Liver (tissue), 9 donors: ENCODE results near the gene P2RY8. TPM values are rescaled to one million over a fixed set of nuclear protein-coding genes. Genes with fewer than 3 reads are reported as not detected.

Source experiments
- DNase-seq: peaks from one replicate; pipeline ENCODE4 v3.0.0-alpha.2; 2017; ENCODE audit warnings: low spot score
- H3K27ac ChIP-seq, 2 donors: one replicate each; pipeline ENCODE4 v1.7.0; 2013; ENCODE audit warnings: inconsistent platforms in 2 of 2, low read length in 2 of 2, control low read depth in 1 of 2, low read depth in 1 of 2, mild to moderate bottlenecking in 1 of 2
- H3K27me3 ChIP-seq, 4 donors: one replicate each; pipeline versions ENCODE4 v1.6.1 to v1.7.0; 2013; ENCODE audit warnings: low read length in 3 of 4, inconsistent platforms in 1 of 4, mild to moderate bottlenecking in 1 of 4, moderate library complexity in 1 of 4; ENCODE audit not compliant: control insufficient read depth in 4 of 4, insufficient read depth in 4 of 4
- H3K36me3 ChIP-seq, 4 donors: one replicate each; pipeline versions ENCODE4 v1.6.1 to v1.7.0; 2013; ENCODE audit warnings: low read length in 3 of 4, mild to moderate bottlenecking in 3 of 4, low read depth in 1 of 4, moderate library complexity in 1 of 4; ENCODE audit not compliant: control insufficient read depth in 4 of 4, insufficient read depth in 3 of 4
- H3K4me1 ChIP-seq, 4 donors: one replicate each; pipeline versions ENCODE4 v1.6.1 to v1.7.0; 2013; ENCODE audit warnings: low read length in 3 of 4, mild to moderate bottlenecking in 3 of 4, moderate library complexity in 1 of 4; ENCODE audit not compliant: control insufficient read depth in 4 of 4, insufficient read depth in 4 of 4
- H3K4me3 ChIP-seq, 3 donors: one replicate each; pipeline versions ENCODE4 v1.6.1 to v1.7.0; 2013; ENCODE audit warnings: low read length in 3 of 3, control low read depth in 1 of 3, low read depth in 1 of 3, mild to moderate bottlenecking in 1 of 3
- H3K9ac ChIP-seq, 2 donors: one replicate each; pipeline ENCODE4 v1.7.0; 2013; ENCODE audit warnings: low read length in 2 of 2, mild to moderate bottlenecking in 2 of 2, moderate library complexity in 2 of 2, control low read depth in 1 of 2, low read depth in 1 of 2
- H3K9me3 ChIP-seq, 4 donors: one replicate each; pipeline versions ENCODE4 v1.6.1 to v1.7.0; 2013; ENCODE audit warnings: low read length in 3 of 4; ENCODE audit not compliant: control insufficient read depth in 4 of 4
- ATF3 ChIP-seq: IDR thresholded peaks from 2 replicates; pipeline ENCODE4 v1.6.1; 2016; ENCODE audit warnings: antibody characterized with exemption
- CTCF ChIP-seq: fragments of 150-350 bp; IDR thresholded peaks from 2 replicates; pipeline ENCODE4 v1.5.1; 2017; ENCODE audit warnings: improper control_type of control experiment, low read depth, low read length; ENCODE audit not compliant: missing input control
- EGR1 ChIP-seq, 2 donors: IDR thresholded peaks; 2 replicates each; pipeline ENCODE4 v1.6.1; 2016 to 2018; ENCODE audit warnings: antibody characterized with exemption in 2 of 2, low read depth in 2 of 2
- FOXA1 ChIP-seq: IDR thresholded peaks from 2 replicates; pipeline ENCODE4 v1.6.1; 2016; ENCODE audit warnings: antibody characterized with exemption
- FOXA2 ChIP-seq: IDR thresholded peaks from 2 replicates; pipeline ENCODE4 v1.6.1; 2016; ENCODE audit warnings: antibody characterized with exemption
- GABPA ChIP-seq, 2 donors: IDR thresholded peaks in 1 of 2; conservative IDR thresholded peaks in 1 of 2; 2 replicates each; pipeline ENCODE4 v1.6.1; 2016; ENCODE audit warnings: antibody characterized with exemption in 2 of 2, mild to moderate bottlenecking in 1 of 2, moderate library complexity in 1 of 2
- HNF4G ChIP-seq: IDR thresholded peaks from 2 replicates; pipeline ENCODE4 v1.6.1; 2016; ENCODE audit warnings: antibody characterized with exemption
- JUND ChIP-seq, 2 donors: IDR thresholded peaks; 2 replicates each; pipeline ENCODE4 v1.6.1; 2016; ENCODE audit warnings: antibody characterized with exemption in 2 of 2
- NR2F2 ChIP-seq: IDR thresholded peaks from 2 replicates; pipeline ENCODE4 v1.6.1; 2016; ENCODE audit warnings: antibody characterized with exemption
- RAD21 ChIP-seq, 2 donors: IDR thresholded peaks; 2 replicates each; pipeline ENCODE4 v1.6.1; 2016; ENCODE audit warnings: antibody characterized with exemption in 2 of 2, mild to moderate bottlenecking in 2 of 2
- RXRA ChIP-seq, 2 donors: IDR thresholded peaks; 2 replicates each; pipeline ENCODE4 v1.6.1; 2017 to 2018; ENCODE audit warnings: antibody characterized with exemption in 2 of 2, mild to moderate bottlenecking in 1 of 2
- SP1 ChIP-seq: IDR thresholded peaks from 2 replicates; pipeline ENCODE4 v1.6.1; 2018; ENCODE audit warnings: antibody characterized with exemption, mild to moderate bottlenecking
- YY1 ChIP-seq: IDR thresholded peaks from 2 replicates; pipeline ENCODE4 v1.6.1; 2016; ENCODE audit warnings: antibody characterized with exemption, mild to moderate bottlenecking
- ZBTB33 ChIP-seq: IDR thresholded peaks from 2 replicates; pipeline ENCODE4 v1.6.1; 2016; ENCODE audit warnings: antibody characterized with exemption
- WGBS: extraction: QIAGEN DNeasy Blood & Tissue Kit; methylation state at CpG from one replicate; pipeline ENCODE4 v1.1.7; 2013; 5-methylcytosine and 5-hydroxymethylcytosine counted together
- polyA plus RNA-seq, 2 donors: library from polyadenylated mRNA; stranded (reverse) in 1 of 2; unstranded in 1 of 2; fragments of 200-250 nt in 1 of 2; fragments of >200 nt in 1 of 2; fragmentation: Nextera tagmentation in 1 of 2; extraction: Ambion mirVana in 1 of 2; gene quantifications; one replicate each; pipeline versions ENCODE4 v1.2.1 to v1.2.3, GENCODE V29; 2013 to 2015
- total RNA-seq, 2 donors: library from RNA; depleted of rRNA; stranded (reverse); fragments of >200 nt; gene quantifications; one replicate each; pipeline ENCODE4 v1.2.3, GENCODE V29; 2014
- donor health status: healthy.
- donor health status: healthy.
- donor health status: healthy.
- donor health status: healthy.
- donor health status: healthy.

The P2RY8 gene
- total and polyA plus RNA-seq, 4 donors, result 0.24 to 4.4 (median 0.59) TPM

GRCh38 chrX:1578511-1579173, 41.7 kb upstream of the P2RY8 start:
- H3K27ac ChIP-seq, result no peak overlapping the region
- WGBS, result 62% methylated on average over 6 of the region's 6 CpGs
- no peaks in the 10 kb centered on the region for H3K36me3 ChIP-seq
- no peaks in the 10 kb centered on the region for H3K4me1 ChIP-seq
- no peaks in the 10 kb centered on the region for H3K27me3 ChIP-seq
- no peak overlapping the region for H3K4me3 ChIP-seq
- no peak for TF ChIP-seq GABPA (IDR thresholded peaks at IDR 0.05 in 1 of 2, conservative IDR thresholded peaks at IDR 0.05 in 1 of 2)
- TF ChIP-seq CTCF, result no peak
- no peak for TF ChIP-seq RXRA (IDR thresholded peaks at IDR 0.05)
- no peak for TF ChIP-seq YY1
- TF ChIP-seq RAD21 (IDR thresholded peaks at IDR 0.05), result no peak
- TF ChIP-seq FOXA1, result no peak
- DNase-seq, result no peak
- no peak overlapping the region for H3K9ac ChIP-seq
- H3K9me3 ChIP-seq, result no peaks in the 10 kb centered on the region

GRCh38 chrX:1577845-1578244, 40.9 kb upstream of the P2RY8 start:
- Histone ChIP-seq H3K27ac (no peak overlapping the region), H3K36me3 (no peaks in the 10 kb centered on the region)

More at GRCh38 chrX:1577845-1578244, 40.9 kb upstream of the P2RY8 start:
- Histone ChIP-seq H3K9me3 (no peaks in the 10 kb centered on the region), H3K4me1 (no peaks in the 10 kb centered on the region), H3K9ac (no peak overlapping the region), H3K4me3 (no peak overlapping the region), H3K27me3 (no peaks in the 10 kb centered on the region)
- WGBS, result 54% methylated on average over 2 of the region's 2 CpGs
- TF ChIP-seq CTCF, result no peak
- TF ChIP-seq RAD21 (IDR thresholded peaks at IDR 0.05), result no peak
- TF ChIP-seq EGR1 (IDR thresholded peaks at IDR 0.05; ENCODE audit: low read depth in 2 of 2), result no peak
- no peak for TF ChIP-seq JUND (IDR thresholded peaks at IDR 0.05)
- TF ChIP-seq RXRA (IDR thresholded peaks at IDR 0.05), result no peak
- TF ChIP-seq ATF3, result no peak
- TF ChIP-seq FOXA1, result no peak
- TF ChIP-seq SP1, result no peak
- TF ChIP-seq ZBTB33, result no peak
- no peak for TF ChIP-seq HNF4G
- no peak for TF ChIP-seq YY1
- TF ChIP-seq GABPA (IDR thresholded peaks at IDR 0.05 in 1 of 2, conservative IDR thresholded peaks at IDR 0.05 in 1 of 2), result no peak
- no peak for TF ChIP-seq FOXA2
- no peak for TF ChIP-seq NR2F2
- no peak for DNase-seq
